ENCODE measurements around the gene ING2. TPM values are rescaled to one million over a fixed set of nuclear protein-coding genes. Genes with fewer than 3 reads are reported as not detected.
"Not testable (repeated sequence)": the region's sequence is repeated elsewhere in the genome, so short reads cannot be mapped to it uniquely, and the experiment has no call there.

The ING2 gene
- total RNA-seq, 1 donor from 2014 or later: 5.9 TPM

DNA sequence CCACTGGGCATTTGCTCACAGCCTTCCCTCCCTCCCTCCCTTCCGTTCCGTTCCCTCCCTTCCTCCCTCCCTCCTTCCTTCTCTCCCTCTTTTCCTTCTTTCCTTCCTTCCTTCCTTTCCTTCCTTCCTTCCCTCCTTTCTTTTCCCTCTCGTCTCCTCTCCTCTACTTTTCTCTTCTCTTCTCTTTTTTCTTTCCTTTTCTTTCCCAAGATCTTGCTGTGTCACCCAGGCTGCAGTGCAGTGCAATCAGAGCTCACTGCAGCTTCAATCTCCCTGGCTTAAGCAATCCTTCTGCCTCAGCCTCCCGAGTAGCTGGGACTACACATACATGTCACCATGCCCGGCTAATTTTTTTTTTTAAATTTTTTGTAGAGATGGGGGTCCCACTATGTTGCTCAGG is 26.7 kb upstream of the ING2 start:
- H3K27ac ChIP-seq (replicated peaks): no peak overlapping the region
- H3K4me1 ChIP-seq: no peaks in the 10 kb centered on the region
- no peaks in the 10 kb centered on the region for H3K27me3 ChIP-seq (ENCODE audit: low read depth)
- no peak for DNase-seq
- H3K36me3 ChIP-seq: no peaks in the 10 kb centered on the region
- TF ChIP-seq, protein P1, sequence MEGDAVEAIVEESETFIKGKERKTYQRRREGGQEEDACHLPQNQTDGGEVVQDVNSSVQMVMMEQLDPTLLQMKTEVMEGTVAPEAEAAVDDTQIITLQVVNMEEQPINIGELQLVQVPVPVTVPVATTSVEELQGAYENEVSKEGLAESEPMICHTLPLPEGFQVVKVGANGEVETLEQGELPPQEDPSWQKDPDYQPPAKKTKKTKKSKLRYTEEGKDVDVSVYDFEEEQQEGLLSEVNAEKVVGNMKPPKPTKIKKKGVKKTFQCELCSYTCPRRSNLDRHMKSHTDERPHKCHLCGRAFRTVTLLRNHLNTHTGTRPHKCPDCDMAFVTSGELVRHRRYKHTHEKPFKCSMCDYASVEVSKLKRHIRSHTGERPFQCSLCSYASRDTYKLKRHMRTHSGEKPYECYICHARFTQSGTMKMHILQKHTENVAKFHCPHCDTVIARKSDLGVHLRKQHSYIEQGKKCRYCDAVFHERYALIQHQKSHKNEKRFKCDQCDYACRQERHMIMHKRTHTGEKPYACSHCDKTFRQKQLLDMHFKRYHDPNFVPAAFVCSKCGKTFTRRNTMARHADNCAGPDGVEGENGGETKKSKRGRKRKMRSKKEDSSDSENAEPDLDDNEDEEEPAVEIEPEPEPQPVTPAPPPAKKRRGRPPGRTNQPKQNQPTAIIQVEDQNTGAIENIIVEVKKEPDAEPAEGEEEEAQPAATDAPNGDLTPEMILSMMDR (IDR thresholded peaks at IDR 0.05; ENCODE audit: borderline replicate concordance): no peak
- H3K4me3 ChIP-seq: no peak overlapping the region
- intact Hi-C loops (cut with micrococcal nuclease): loop anchor here (10.0 kb wide), 1 partner anchor 127 kb away; no protein-coding TSS in a partner anchor
- H3K9me3 ChIP-seq (replicated peaks): no peaks in the 10 kb centered on the region

DNA sequence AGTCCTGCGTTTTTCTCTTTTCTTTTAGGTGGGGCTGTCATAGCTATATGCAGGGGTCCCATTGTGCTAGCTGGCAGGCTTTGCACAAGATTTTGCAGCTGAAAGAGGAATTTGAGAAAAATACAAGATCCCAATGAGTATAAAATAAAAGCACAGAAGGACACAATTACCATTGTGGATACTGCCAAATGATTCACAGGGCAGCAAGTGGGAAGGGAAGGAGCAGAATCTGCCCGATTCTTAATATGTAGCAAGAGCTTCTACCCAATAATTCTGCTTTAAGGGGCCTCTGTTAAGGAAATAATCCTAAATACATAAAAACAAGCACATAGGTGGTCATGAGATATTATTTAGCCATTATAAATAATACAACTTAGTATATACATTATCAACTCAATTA is 25.9 kb upstream of the ING2 start:
- Histone ChIP-seq H3K9me3 (replicated peaks) (no peaks in the 10 kb centered on the region), H3K27ac (replicated peaks) (no peak overlapping the region), H3K27me3 (ENCODE audit: low read depth) (no peaks in the 10 kb centered on the region), H3K4me1 (no peaks in the 10 kb centered on the region), H3K4me3 (no peak overlapping the region), H3K36me3 (no peaks in the 10 kb centered on the region)
- DNase-seq: no peak
- TF ChIP-seq, protein P1 (IDR thresholded peaks at IDR 0.05; ENCODE audit: borderline replicate concordance): no peak
- intact Hi-C loops (cut with micrococcal nuclease): loop anchor here (10.0 kb wide), 1 partner anchor 126 kb away; no protein-coding TSS in a partner anchor

DNA sequence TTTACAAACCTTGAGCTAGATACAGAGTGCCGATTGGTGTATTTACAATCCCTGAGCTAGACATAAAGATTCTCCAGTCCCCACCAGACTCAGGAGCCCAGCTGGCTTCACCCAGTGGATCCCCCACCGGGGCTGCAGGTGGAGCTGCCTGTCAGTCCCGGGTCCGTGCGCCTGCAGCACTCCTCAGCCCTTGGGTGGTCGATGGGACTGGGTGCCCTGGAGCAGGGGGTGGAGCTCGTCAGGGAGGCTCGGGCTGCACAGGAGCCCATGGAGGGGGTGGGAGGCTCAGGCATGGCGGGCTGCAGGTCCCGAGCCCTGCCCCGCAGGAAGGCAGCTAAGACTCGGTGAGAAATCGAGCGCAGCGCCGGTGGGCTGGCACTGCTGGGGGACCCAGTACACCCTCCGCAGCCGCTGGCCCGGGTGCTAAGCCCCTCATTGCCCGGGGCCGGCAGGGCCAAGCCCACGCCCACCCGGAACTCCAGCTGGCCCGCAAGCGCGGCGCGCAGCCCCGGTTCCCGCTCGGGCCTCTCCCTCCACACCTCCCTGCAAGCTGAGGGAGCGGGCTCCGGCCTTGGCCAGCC is 22.3 kb upstream of the ING2 start:
- H3K9me3 ChIP-seq (replicated peaks); H3K4me3 ChIP-seq; H3K4me1 ChIP-seq; H3K36me3 ChIP-seq; H3K27ac ChIP-seq (replicated peaks); H3K27me3 ChIP-seq (ENCODE audit: low read depth); DNase-seq; intact Hi-C loops (cut with micrococcal nuclease): not testable (repeated sequence)

DNA sequence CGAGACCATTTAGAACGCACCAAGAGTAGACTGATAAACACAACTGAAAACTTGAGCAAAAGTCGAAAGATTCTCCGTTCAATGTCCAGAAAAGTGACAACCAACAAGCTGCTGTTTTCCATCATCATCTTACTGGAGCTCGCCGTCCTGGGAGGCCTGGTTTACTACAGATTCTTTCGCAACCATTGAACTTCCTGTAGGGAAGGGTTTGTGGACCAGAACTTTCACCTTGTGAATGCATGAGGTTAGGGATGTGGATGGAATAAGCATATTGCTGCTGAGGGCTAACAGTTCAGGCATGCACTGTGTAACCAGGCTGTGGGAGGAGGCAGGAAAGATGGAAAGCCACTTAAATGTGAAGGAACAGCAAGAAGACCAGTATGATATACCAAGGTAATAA is 20.9 kb upstream of the ING2 start:
- H3K27me3 ChIP-seq (ENCODE audit: low read depth): no peaks in the 10 kb centered on the region
- intact Hi-C loops (cut with micrococcal nuclease): no loop called here
- TF ChIP-seq, protein P1 (IDR thresholded peaks at IDR 0.05; ENCODE audit: borderline replicate concordance): no peak

DNA sequence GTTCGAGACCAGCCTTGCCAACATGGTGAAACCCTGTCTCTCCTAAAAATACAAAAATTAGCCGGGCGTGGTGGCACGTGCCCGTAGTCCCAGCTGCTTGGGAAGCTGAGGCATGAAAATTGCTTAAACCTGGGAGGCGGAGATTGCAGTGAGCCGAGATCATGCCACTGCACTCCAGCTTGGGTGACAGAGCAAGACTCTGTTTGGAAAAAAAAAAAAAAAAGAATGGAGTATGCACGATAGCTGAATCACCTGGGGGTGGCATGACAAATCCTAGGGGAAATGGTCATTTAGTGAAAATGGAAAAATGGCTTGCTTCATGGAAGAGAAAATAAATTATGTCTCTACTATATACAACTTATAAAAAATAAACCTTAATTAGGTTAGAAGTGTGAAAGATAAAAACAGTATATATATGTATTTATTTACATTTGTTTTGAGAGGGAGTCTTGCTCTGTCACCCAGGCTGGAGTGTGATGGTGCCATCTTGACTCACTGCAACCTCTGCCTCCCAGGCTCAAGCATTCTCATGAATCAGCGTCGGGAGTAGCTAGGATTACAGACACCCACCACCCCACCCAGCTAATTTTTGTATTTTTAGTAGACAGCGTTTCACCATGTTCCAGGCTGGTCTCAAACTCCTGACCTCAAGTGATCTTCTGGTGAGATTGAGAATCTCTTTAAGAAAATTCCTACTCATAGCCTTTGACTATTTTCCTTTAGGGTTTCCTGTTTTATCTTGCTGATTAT is 19.3 kb upstream of the ING2 start:
- no peak overlapping the region for H3K27ac ChIP-seq (replicated peaks)
- H3K27me3 ChIP-seq (ENCODE audit: low read depth): no peaks in the 10 kb centered on the region
- no peak for DNase-seq
- intact Hi-C loops (cut with micrococcal nuclease): no loop called here
- TF ChIP-seq, protein P1 (IDR thresholded peaks at IDR 0.05; ENCODE audit: borderline replicate concordance): no peak
- no peaks in the 10 kb centered on the region for H3K36me3 ChIP-seq
- no peak overlapping the region for H3K4me3 ChIP-seq
- no peaks in the 10 kb centered on the region for H3K4me1 ChIP-seq
- H3K9me3 ChIP-seq (replicated peaks): no peaks in the 10 kb centered on the region

More for the DNA sequence above, 20.9 kb upstream of the ING2 start:
- no peak for DNase-seq
- Histone ChIP-seq H3K27ac (replicated peaks) (no peak overlapping the region), H3K4me1 (no peaks in the 10 kb centered on the region), H3K4me3 (no peak overlapping the region), H3K9me3 (replicated peaks) (no peaks in the 10 kb centered on the region), H3K36me3 (no peaks in the 10 kb centered on the region)

DNA sequence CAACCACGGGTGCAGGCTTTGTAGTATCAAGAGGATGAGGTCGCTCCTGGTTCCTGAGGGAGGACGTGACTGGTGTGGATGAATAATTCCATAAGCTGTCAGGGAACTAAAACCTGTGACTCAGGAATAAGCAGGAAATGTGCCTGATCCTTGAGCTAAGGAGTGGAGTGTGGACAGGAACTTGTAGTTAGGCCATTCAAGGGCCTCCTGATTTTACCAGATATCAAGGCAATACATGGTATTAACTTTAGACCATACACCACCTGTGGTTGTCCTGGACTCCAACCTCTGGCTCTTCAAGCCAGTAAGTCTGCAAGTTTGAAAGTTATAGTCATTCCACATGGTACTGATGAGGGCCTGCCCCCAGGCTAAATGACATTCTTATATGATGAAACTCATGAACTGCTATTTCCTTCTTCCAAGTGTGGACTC is 12.1 kb upstream of the ING2 start:
- Histone ChIP-seq H3K4me1 (no peaks in the 10 kb centered on the region), H3K4me3 (no peak overlapping the region), H3K27me3 (ENCODE audit: low read depth) (no peaks in the 10 kb centered on the region), H3K9me3 (replicated peaks) (peaks cover 18% of the 10 kb centered on the region), H3K36me3 (peaks cover 10% of the 10 kb centered on the region), H3K27ac (replicated peaks) (no peak overlapping the region)
- intact Hi-C loops (cut with micrococcal nuclease): no loop called here
- TF ChIP-seq, protein P1 (IDR thresholded peaks at IDR 0.05; ENCODE audit: borderline replicate concordance): no peak
- no peak for DNase-seq
